AG08396 (cell line): ENCODE measurements around the gene BUB1B.
"Not testable (repeated sequence)": the region's sequence is repeated elsewhere in the genome, so short reads cannot be mapped to it uniquely, and the experiment has no call there.

Experiments used
- DNase-seq: peaks from one replicate; pipeline ENCODE4 v3.0.0; 2012; ENCODE audit warnings: low spot score, mixed read lengths

Gene BUB1B

GRCh38 chr15:40160689-40161688, at the start of gene BUB1B:
BUB1B (plus strand) TSS chr15:40161069; CDS start chr15:40161221, 152 bp downstream.
- peak; percentile 95 for DNase-seq

- no peak for DNase-seq
These were observed 49.0 kb upstream of the BUB1B start for GRCh38 chr15:40111888-40112287.

- no peak for DNase-seq
These were observed 48.1 kb upstream of the BUB1B start for GRCh38 chr15:40112789-40113188.

DNA sequence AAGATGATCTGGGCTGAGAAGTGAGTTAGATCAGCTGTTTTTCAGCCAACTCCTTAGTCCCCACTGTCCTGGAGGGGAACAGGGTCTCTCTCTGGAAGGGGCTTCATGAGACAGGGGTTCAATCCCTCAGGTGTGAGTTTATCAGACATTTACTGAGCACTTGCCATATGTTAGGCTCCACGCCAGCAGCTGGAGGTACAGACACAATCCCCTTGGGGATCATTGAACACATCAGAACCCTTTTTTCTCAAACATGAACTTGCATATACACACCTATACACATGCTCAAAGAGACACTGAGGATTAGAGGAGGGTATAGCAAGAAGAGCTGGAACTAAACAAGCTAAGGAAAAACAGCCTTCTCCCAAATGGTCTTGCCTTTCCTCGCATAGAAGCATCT, 46.7 kb upstream of the BUB1B start:
- no peak for DNase-seq

GRCh38 chr15:40115106-40115505, 45.8 kb upstream of the BUB1B start:
- not testable (repeated sequence) for DNase-seq

GRCh38 chr15:40115670-40116093, 45.2 kb upstream of the BUB1B start:
- DNase-seq = no peak

GRCh38 chr15:40118473-40118872, 42.4 kb upstream of the BUB1B start:
- no peak for DNase-seq

- DNase-seq = no peak
These were observed 38.8 kb upstream of the BUB1B start for GRCh38 chr15:40121911-40122638.

DNA sequence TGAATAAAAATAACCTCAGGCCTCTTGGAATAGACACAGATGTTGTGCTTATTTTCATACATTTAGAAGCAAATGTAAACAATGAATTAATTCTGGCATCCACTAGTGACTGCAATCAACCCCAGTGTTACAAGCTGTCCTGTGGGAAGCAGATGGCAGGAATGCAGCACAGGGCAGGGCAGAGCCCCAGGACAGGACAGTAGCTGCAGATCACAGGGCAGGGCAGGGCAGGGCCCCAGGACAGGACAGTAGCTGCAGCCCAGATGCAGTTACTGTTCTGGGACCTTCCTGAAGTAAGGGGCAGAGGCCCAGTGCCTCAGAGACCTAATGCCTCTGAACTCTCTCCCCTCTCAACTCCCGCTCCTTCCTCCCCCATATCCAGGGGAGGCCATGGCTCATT, 37.9 kb upstream of the BUB1B start:
- not testable (repeated sequence) for DNase-seq

- not testable (repeated sequence) for DNase-seq
These were observed 37.0 kb upstream of the BUB1B start for GRCh38 chr15:40123863-40124262.

GRCh38 chr15:40124333-40124732, 36.5 kb upstream of the BUB1B start:
- DNase-seq = not testable (repeated sequence)

GRCh38 chr15:40124807-40125285, 36.0 kb upstream of the BUB1B start:
- not testable (repeated sequence) for DNase-seq

- DNase-seq = no peak
These were observed 34.9 kb upstream of the BUB1B start for GRCh38 chr15:40125950-40126349.

- DNase-seq = no peak
These were observed 31.9 kb upstream of the BUB1B start for GRCh38 chr15:40128766-40129660.

- DNase-seq = no peak
These were observed 30.8 kb upstream of the BUB1B start for GRCh38 chr15:40130118-40130517.

GRCh38 chr15:40130799-40131502, 29.9 kb upstream of the BUB1B start:
- DNase-seq = no peak

GRCh38 chr15:40133544-40133943, 27.3 kb upstream of the BUB1B start:
- no peak for DNase-seq

GRCh38 chr15:40134885-40135284, 26.0 kb upstream of the BUB1B start:
- no peak for DNase-seq

DNA sequence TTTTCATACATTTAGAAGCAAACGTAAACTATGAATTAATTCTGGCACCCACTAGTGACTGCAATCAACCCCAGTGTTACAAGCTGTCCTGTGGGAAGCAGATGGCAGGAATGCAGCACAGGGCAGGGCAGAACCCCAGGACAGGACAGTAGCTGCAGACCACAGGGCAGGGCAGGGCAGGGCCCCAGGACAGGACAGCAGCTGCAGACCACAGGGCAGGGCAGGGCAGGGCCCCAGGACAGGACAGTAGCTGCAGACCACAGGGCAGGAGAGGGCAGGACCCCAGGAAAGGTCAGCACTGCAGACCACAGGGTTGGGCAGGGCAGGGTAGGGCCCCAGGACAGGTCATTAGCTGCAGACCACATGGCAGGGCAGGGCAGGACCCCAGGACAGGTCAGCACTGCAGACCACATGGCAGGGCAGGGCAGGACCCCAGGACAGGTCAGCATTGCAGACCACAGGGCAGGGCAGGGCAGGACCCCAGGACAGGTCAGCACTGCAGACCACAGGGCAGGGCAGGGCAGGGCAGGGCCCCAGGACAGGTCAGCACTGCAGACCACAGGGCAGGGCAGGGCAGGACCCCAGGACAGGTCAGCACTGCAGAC, 24.9 kb upstream of the BUB1B start:
- DNase-seq = not testable (repeated sequence)

DNA sequence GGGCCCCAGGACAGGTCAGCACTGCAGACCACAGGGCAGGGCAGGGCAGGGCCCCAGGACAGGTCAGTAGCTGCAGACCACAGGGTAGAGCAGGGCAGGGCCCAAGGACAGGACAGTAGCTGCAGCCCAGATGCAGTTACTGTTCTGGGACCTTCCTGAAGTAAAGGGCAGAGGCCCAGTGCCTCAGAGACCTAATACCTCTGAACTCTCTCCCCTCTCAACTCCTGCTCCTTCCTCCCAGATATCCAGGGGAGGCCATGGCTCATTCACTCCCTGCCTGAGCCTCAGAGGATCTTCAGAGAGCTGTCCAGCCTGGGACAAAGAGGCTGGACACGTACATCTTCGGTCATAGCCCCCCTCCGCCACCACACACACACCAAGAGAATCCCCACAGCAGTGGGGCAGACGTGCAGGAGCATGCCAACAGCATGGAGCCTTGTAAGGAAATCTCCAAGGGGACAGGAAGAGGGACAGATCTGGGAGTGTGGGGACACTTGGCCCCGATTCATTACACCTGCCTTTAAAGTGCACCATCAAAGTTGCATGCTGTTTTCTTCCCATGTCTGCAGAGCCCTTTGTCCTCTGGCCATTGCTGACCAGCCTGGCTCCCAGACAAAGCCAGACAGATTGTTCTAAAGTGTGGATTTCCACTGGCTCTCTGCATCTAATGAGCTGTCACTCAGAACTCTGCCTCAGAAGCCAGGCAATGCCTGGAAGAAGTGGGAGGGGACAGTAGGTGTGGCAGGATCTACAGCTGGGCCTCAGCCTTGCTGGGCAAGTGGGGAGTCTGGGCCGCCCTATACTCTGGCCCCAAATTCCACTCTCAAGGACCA, 24.2 kb upstream of the BUB1B start:
- DNase-seq = no peak
